ENCODE data around the gene OCRL. TPM values are rescaled to one million over a fixed set of nuclear protein-coding genes. Genes with fewer than 3 reads are reported as not detected.

Gene OCRL
- total RNA-seq, 1 experiment from 2014 or later, result 53.7 TPM

GRCh38 chrX:129577473-129577872, 37.4 kb downstream of the OCRL start:
- POLR2A ChIA-PET, result no interaction called here
- no peak overlapping the region for H3K27ac ChIP-seq (ENCODE audit: low read length)
- no TSS peak for BruUV-seq (replicated peaks)

GRCh38 chrX:129577877-129578276, 37.8 kb downstream of the OCRL start:
- ChIA-PET POLR2A (no interaction called here), CTCF (no interaction called here)
- Histone ChIP-seq H3K4me3 (ENCODE audit: low read depth in 2 of 2, low read length in 2 of 2) (no peak overlapping the region), H3K36me3 (ENCODE audit: control insufficient read depth, insufficient read depth, low read length) (peaks cover 21% of the 10 kb centered on the region), H3K27ac (ENCODE audit: low read length) (no peak overlapping the region), H3K9me3 (ENCODE audit: control insufficient read depth, insufficient read depth, low read depth, low read length) (no peaks in the 10 kb centered on the region), H3K27me3 (ENCODE audit: control insufficient read depth, insufficient read depth, low read length) (no peaks in the 10 kb centered on the region), H3K4me1 (ENCODE audit: control insufficient read depth, insufficient read depth, low read length) (no peaks in the 10 kb centered on the region)
- in situ Hi-C loops (cut with HindIII; ENCODE audit: low pct_unique_long_range_greater_than_20kb, low sequenced_read_pairs), result no loop called here
- no peak for DNase-seq (ENCODE audit: low read depth, low spot score)
- intact Hi-C loops (cut with micrococcal nuclease; ENCODE audit: unreplicated experiment), result no loop called here
- no TSS peak for BruUV-seq (replicated peaks)
- no peak for ATAC-seq
- TF ChIP-seq REST (IDR thresholded peaks at IDR 0.05; ENCODE audit: insufficient read depth in 1 of 2, low read depth in 2 of 2, low read length in 1 of 2) (no peak), SIN3A (IDR thresholded peaks at IDR 0.05; ENCODE audit: borderline replicate concordance, insufficient read depth, low read depth, low read length) (no peak), CTCF (IDR thresholded peaks at IDR 0.05) (no peak), TCF7L2 (IDR thresholded peaks at IDR 0.05; ENCODE audit: low read depth, low read length) (no peak), POLR2AphosphoS5 (IDR thresholded peaks at IDR 0.05; ENCODE audit: low read depth, low read length) (no peak)

More at GRCh38 chrX:129577473-129577872, 37.4 kb downstream of the OCRL start:
- H3K4me3 ChIP-seq (ENCODE audit: low read depth in 2 of 2, low read length in 2 of 2), result no peak overlapping the region
- peaks cover 21% of the 10 kb centered on the region for H3K36me3 ChIP-seq (ENCODE audit: control insufficient read depth, insufficient read depth, low read length)
- intact Hi-C loops (cut with micrococcal nuclease; ENCODE audit: unreplicated experiment) (no loop called here), in situ Hi-C loops (cut with HindIII; ENCODE audit: low pct_unique_long_range_greater_than_20kb, low sequenced_read_pairs) (no loop called here)
- no peak for DNase-seq (ENCODE audit: low read depth, low spot score)
- H3K27me3 ChIP-seq (ENCODE audit: control insufficient read depth, insufficient read depth, low read length), result no peaks in the 10 kb centered on the region
- no peak for ATAC-seq
- CTCF ChIA-PET, result no interaction called here
- TF ChIP-seq POLR2AphosphoS5 (IDR thresholded peaks at IDR 0.05; ENCODE audit: low read depth, low read length) (no peak), REST (IDR thresholded peaks at IDR 0.05; ENCODE audit: insufficient read depth in 1 of 2, low read depth in 2 of 2, low read length in 1 of 2) (no peak), CTCF (IDR thresholded peaks at IDR 0.05) (no peak), SIN3A (IDR thresholded peaks at IDR 0.05; ENCODE audit: borderline replicate concordance, insufficient read depth, low read depth, low read length) (no peak)
- H3K4me1 ChIP-seq (ENCODE audit: control insufficient read depth, insufficient read depth, low read length), result no peaks in the 10 kb centered on the region; the same call in 1 of the 2 replicates
- H3K9me3 ChIP-seq (ENCODE audit: control insufficient read depth, insufficient read depth, low read depth, low read length), result no peaks in the 10 kb centered on the region

All from Panc1 (cell line).